ENCODE measurements around the gene PLA2G15. TPM values are rescaled to one million over a fixed set of nuclear protein-coding genes. Genes with fewer than 3 reads are reported as not detected.

Gene PLA2G15
- polyA plus RNA-seq, 2 of the 4 experiments (the other 2 are of a cell fraction), result 4.8 to 8.7 TPM

DNA sequence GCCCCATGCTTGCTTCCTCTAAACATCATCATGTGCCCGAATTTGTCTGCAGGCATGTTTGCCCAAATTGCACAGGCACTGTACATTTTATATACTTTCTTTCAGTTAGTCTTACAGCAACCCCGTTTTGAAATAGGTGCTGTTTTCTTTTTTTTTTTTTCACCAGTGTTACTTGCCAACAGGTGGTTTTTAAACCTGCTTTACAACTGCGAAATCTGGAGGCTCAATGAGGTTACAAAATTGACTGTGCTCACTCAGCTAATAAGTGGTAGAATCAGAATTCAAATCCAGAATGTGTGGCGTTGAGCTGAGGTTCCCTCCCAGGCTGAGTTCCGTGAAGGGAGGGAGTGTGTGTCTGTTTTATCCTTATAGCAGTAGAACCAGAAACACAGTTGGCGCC is 5.8 kb downstream of the PLA2G15 start:
- no peak overlapping the region for H3K27ac ChIP-seq
- 83% methylated on average over 6 of the region's 6 CpGs for WGBS (ENCODE audit: missing lambda C conversion rate)
- ChIA-PET CTCF (interaction anchor here (0.9 to 9.0 kb wide), 4 partner anchors 11 to 78 kb away, joined by 3 to 124 read pairs (median 14); partner anchors contain the start of genes PRMT7, SLC7A6 and SLC7A6OS), POLR2A (interaction anchor here (1.4 kb wide), 1 partner anchor 14 kb away, joined by 3 read pairs; no protein-coding TSS in a partner anchor)
- ATAC-seq (no peak), DNase-seq (ENCODE audit: low read depth in 1 of 2, low spot score in 1 of 2) (no peak), FAIRE-seq (no peak)
- no peak overlapping the region for H3K4me3 ChIP-seq
- no peak overlapping the region for H3K4me2 ChIP-seq
- H3K9me3 ChIP-seq, result no peaks in the 10 kb centered on the region
- TF ChIP-seq RCOR1 (IDR thresholded peaks at IDR 0.05; ENCODE audit: low read depth, low read length) (no peak), GATA3 (IDR thresholded peaks at IDR 0.05; ENCODE audit: borderline replicate concordance) (no peak), EHMT2 (IDR thresholded peaks at IDR 0.05; ENCODE audit: low read depth) (no peak), RFX5 (IDR thresholded peaks at IDR 0.05) (no peak), ZFP36 (IDR thresholded peaks at IDR 0.05; ENCODE audit: borderline replicate concordance, partially characterized antibody) (no peak), ESRRA (IDR thresholded peaks at IDR 0.05; ENCODE audit: borderline replicate concordance, low read length) (no peak), NFE2L2 (conservative IDR thresholded peaks at IDR 0.05; ENCODE audit: low read length) (no peak), JUNB (IDR thresholded peaks at IDR 0.05) (no peak), EP300 (IDR thresholded peaks at IDR 0.05) (no peak), SREBF2 (IDR thresholded peaks at IDR 0.05) (no peak), FOSB (CRISPR knock-in tag; IDR thresholded peaks at IDR 0.05) (no peak), MAFK (IDR thresholded peaks at IDR 0.05; ENCODE audit: partially characterized antibody) (no peak), MAX (IDR thresholded peaks at IDR 0.05) (no peak), KDM1A (IDR thresholded peaks at IDR 0.05; ENCODE audit: low read depth) (no peak)
- TF ChIP-seq, protein P1, sequence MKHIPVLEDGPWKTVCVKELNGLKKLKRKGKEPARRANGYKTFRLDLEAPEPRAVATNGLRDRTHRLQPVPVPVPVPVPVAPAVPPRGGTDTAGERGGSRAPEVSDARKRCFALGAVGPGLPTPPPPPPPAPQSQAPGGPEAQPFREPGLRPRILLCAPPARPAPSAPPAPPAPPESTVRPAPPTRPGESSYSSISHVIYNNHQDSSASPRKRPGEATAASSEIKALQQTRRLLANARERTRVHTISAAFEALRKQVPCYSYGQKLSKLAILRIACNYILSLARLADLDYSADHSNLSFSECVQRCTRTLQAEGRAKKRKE (CRISPR knock-in tag; IDR thresholded peaks at IDR 0.05; ENCODE audit: low read depth), result no peak
- TF ChIP-seq, protein P2, sequence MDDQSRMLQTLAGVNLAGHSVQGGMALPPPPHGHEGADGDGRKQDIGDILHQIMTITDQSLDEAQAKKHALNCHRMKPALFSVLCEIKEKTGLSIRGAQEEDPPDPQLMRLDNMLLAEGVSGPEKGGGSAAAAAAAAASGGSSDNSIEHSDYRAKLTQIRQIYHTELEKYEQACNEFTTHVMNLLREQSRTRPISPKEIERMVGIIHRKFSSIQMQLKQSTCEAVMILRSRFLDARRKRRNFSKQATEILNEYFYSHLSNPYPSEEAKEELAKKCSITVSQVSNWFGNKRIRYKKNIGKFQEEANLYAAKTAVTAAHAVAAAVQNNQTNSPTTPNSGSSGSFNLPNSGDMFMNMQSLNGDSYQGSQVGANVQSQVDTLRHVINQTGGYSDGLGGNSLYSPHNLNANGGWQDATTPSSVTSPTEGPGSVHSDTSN (IDR thresholded peaks at IDR 0.05), result no peak
- peaks cover 3% of the 10 kb centered on the region; the same call in 1 of the 3 replicates for H3K4me1 ChIP-seq

DNA sequence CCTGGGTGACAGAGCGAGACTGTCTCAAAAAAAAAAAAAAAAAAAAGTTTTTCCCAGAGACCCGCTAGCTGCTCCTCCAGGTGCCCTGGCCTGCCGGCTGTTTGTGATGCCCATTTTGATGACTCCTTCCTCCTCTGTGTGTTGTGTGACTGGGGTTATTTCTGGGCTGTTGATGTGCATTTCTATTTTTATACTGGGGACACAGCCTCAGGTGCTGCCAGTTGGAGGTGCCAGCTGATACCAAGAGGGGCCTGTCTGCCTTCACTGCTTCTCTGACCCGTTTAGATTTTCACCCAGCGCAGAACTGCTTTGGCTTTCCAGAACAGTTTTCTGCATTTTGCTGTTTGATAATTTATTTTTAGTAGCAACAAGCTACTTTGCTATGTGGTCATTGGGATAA is 6.7 kb downstream of the PLA2G15 start:
- 83% methylated on average over 5 of the region's 5 CpGs for WGBS (ENCODE audit: missing lambda C conversion rate)
- CTCF ChIA-PET, result interaction anchor here (0.6 to 9.0 kb wide), 8 partner anchors 10 to 796 kb away, joined by 3 to 124 read pairs (median 3); partner anchors contain the start of genes PRMT7, SLC7A6 and SLC7A6OS

DNA sequence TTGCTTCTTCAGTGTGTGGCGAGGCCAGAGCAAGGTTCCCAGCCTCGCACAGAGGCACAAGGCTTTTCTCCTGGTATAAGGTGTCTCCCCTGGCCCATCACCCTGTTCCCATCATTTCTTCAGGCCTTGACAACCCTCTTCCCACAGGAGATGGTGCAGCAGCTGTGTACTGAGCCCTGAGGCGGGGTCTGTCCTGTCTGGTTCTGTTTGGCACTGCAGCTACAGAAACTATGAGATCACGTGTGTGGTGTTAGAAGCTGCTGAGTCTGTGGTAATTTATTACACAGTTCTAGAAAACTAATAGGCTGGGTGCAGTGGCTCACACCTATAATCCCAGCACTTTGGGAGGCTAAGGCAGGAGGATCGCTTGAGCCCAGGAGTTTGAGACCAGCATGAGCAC is 7.2 kb downstream of the PLA2G15 start:
- CTCF ChIA-PET, result interaction anchor here (0.6 to 9.0 kb wide), 5 partner anchors 9 to 76 kb away, joined by 3 to 124 read pairs (median 7); partner anchors contain the start of gene SLC7A6

More for the DNA sequence above, 6.7 kb downstream of the PLA2G15 start:
- ATAC-seq (no peak), DNase-seq (ENCODE audit: low read depth in 1 of 2, low spot score in 1 of 2) (no peak), FAIRE-seq (no peak)
- POLR2A ChIA-PET, result interaction anchor here (1.1 to 1.4 kb wide), 2 partner anchors 12 to 15 kb away, joined by 3 to 4 read pairs; no protein-coding TSS in a partner anchor
- Histone ChIP-seq H3K27ac (no peak overlapping the region), H3K4me2 (no peak overlapping the region), H3K4me3 (no peak overlapping the region), H3K4me1 (no peaks in the 10 kb centered on the region), H3K9me3 (no peaks in the 10 kb centered on the region)
- TF ChIP-seq FOSB (CRISPR knock-in tag; IDR thresholded peaks at IDR 0.05) (no peak), ZFP36 (IDR thresholded peaks at IDR 0.05; ENCODE audit: borderline replicate concordance, partially characterized antibody) (no peak), HOXB13 (CRISPR knock-in tag; IDR thresholded peaks at IDR 0.05; ENCODE audit: low read depth) (no peak), FOXS1 (CRISPR knock-in tag; IDR thresholded peaks at IDR 0.05) (no peak), HDAC2 (IDR thresholded peaks at IDR 0.05) (no peak), RCOR1 (IDR thresholded peaks at IDR 0.05; ENCODE audit: low read depth, low read length) (no peak), CBX2 (IDR thresholded peaks at IDR 0.05; ENCODE audit: borderline replicate concordance, low read depth) (no peak), KDM1A (IDR thresholded peaks at IDR 0.05; ENCODE audit: low read depth) (no peak)
- TF ChIP-seq, protein P3, sequence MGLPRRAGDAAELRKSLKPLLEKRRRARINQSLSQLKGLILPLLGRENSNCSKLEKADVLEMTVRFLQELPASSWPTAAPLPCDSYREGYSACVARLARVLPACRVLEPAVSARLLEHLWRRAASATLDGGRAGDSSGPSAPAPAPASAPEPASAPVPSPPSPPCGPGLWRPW (IDR thresholded peaks at IDR 0.05), result no peak

More for the DNA sequence above, 7.2 kb downstream of the PLA2G15 start:
- H3K4me2 ChIP-seq, result no peak overlapping the region
- FAIRE-seq (no peak), DNase-seq (ENCODE audit: low read depth in 1 of 2, low spot score in 1 of 2) (no peak), ATAC-seq (no peak)
- H3K4me3 ChIP-seq, result no peak overlapping the region
- no peak overlapping the region for H3K27ac ChIP-seq
- TF ChIP-seq CHD4 (IDR thresholded peaks at IDR 0.05; ENCODE audit: borderline replicate concordance) (no peak), POLR2AphosphoS2 (conservative IDR thresholded peaks at IDR 0.05; ENCODE audit: low read length) (no peak)
- POLR2A ChIA-PET, result interaction anchor here (1.1 to 1.4 kb wide), 2 partner anchors 11 to 15 kb away, joined by 3 to 4 read pairs; no protein-coding TSS in a partner anchor
- no peaks in the 10 kb centered on the region for H3K9me3 ChIP-seq
- peaks cover 3% of the 10 kb centered on the region for H3K4me1 ChIP-seq
- 78% methylated on average over 5 of the region's 5 CpGs for WGBS (ENCODE audit: missing lambda C conversion rate)
